Muscle of leg (tissue), 11 donors: ENCODE data around the gene PPP1R9A. TPM values are rescaled to one million over a fixed set of nuclear protein-coding genes. Genes with fewer than 3 reads are reported as not detected.
"Not testable (repeated sequence)": the region's sequence is repeated elsewhere in the genome, so short reads cannot be mapped to it uniquely, and the experiment has no call there.

Source experiments
- DNase-seq: peaks from one replicate; pipeline ENCODE4 v3.0.0; 2013
- H3K27ac ChIP-seq: one replicate; pipeline ENCODE4 v1.5.1; 2013; ENCODE audit warnings: mild to moderate bottlenecking, low read length, control low read depth
- H3K27me3 ChIP-seq: one replicate; pipeline ENCODE4 v1.6.1; 2013; ENCODE audit warnings: low read length; ENCODE audit not compliant: control insufficient read depth, insufficient read depth
- H3K36me3 ChIP-seq: one replicate; pipeline ENCODE4 v1.6.1; 2013; ENCODE audit warnings: low read length; ENCODE audit not compliant: control insufficient read depth, insufficient read depth
- H3K4me1 ChIP-seq: one replicate; pipeline ENCODE4 v1.6.1; 2013; ENCODE audit warnings: low read length; ENCODE audit not compliant: control insufficient read depth, insufficient read depth
- H3K4me3 ChIP-seq: one replicate; pipeline ENCODE4 v1.5.1; 2013; ENCODE audit warnings: low read length, control low read depth
- H3K9me3 ChIP-seq: replicated peaks from 2 replicates; pipeline ENCODE4 v1.6.1; 2013; ENCODE audit warnings: low read depth, low read length; ENCODE audit not compliant: control insufficient read depth
- WGBS: methylation state at CpG from one replicate; pipeline ENCODE4 v1.1.5; 2013; ENCODE audit warnings: missing lambda C conversion rate; ENCODE audit not compliant: insufficient coverage; 5-methylcytosine and 5-hydroxymethylcytosine counted together
- polyA plus RNA-seq, 8 donors: library from polyadenylated mRNA; unstranded; fragments of 120-200 nt; gene quantifications; one replicate each; pipeline versions ENCODE4 v1.2.1 to v1.2.3, GENCODE V29; 2013; ENCODE audit warnings: inconsistent platforms in 1 of 8, low replicate concordance in 1 of 8; ENCODE audit not compliant: insufficient read length in 8 of 8, insufficient read depth in 1 of 8
- total RNA-seq: library from RNA; stranded (reverse); fragments of 120-200 nt; gene quantifications from one replicate; pipeline ENCODE4 v1.2.4, GENCODE V29; 2013

The PPP1R9A gene
- total and polyA plus RNA-seq, 9 donors: 14.8 to 45.0 (median 19.8) TPM

- H3K27ac ChIP-seq, H3K4me1 ChIP-seq, H3K36me3 ChIP-seq, H3K4me3 ChIP-seq, DNase-seq, H3K9me3 ChIP-seq, H3K27me3 ChIP-seq: not testable (repeated sequence)
- 90% methylated on average over 3 of the region's 5 CpGs for WGBS
These were observed 92.2 kb downstream of the PPP1R9A start for GRCh38 chr7:94999601-95000000.

- no peak overlapping the region for H3K4me3 ChIP-seq
- no CpG with 5 or more reads among the region's 3 CpGs for WGBS
- H3K27ac ChIP-seq: no peak overlapping the region
- peaks cover 7% of the 10 kb centered on the region for H3K4me1 ChIP-seq
- no peaks in the 10 kb centered on the region for H3K27me3 ChIP-seq
- no peaks in the 10 kb centered on the region for H3K9me3 ChIP-seq
- H3K36me3 ChIP-seq: no peaks in the 10 kb centered on the region
- DNase-seq: no peak
These were observed 93.9 kb downstream of the PPP1R9A start for GRCh38 chr7:95001258-95001657.

- H3K4me3 ChIP-seq: no peak overlapping the region
- peaks cover 7% of the 10 kb centered on the region for H3K4me1 ChIP-seq
- WGBS: 84% methylated on average over 3 of the region's 5 CpGs
- H3K27ac ChIP-seq: no peak overlapping the region
- H3K36me3 ChIP-seq: no peaks in the 10 kb centered on the region
- H3K9me3 ChIP-seq: no peaks in the 10 kb centered on the region
- H3K27me3 ChIP-seq: no peaks in the 10 kb centered on the region
- no peak for DNase-seq
These were observed 94.6 kb downstream of the PPP1R9A start for GRCh38 chr7:95001815-95002561.

DNA sequence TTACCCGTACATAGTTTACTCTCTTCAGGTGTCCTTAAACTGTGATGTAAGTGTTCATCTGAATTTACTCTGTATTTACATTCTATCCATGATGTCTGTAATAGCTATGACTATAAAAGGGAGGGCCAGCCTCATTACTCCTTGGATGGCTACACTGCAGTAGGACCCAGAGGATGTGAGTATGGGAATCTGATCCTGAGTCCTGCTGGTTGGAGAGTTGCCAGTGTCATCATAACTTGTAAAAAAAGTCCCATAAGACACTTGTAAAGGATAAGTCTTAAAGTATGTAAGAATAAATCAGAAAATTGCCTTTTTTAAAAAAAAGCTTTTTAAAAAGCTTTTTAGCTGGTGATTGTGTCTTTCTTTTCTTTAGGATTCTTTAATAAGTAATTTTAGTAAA, 95.4 kb downstream of the PPP1R9A start:
- WGBS: no CpG with 5 or more reads among the region's 1 CpG
- DNase-seq: peak; percentile 72
- Histone ChIP-seq H3K36me3 (no peaks in the 10 kb centered on the region), H3K4me1 (peaks cover 3% of the 10 kb centered on the region), H3K27me3 (no peaks in the 10 kb centered on the region), H3K27ac (no peak overlapping the region), H3K4me3 (no peak overlapping the region), H3K9me3 (no peaks in the 10 kb centered on the region)

GRCh38 chr7:95004618-95005247, 97.3 kb downstream of the PPP1R9A start:
- Histone ChIP-seq H3K27me3 (no peaks in the 10 kb centered on the region), H3K9me3 (no peaks in the 10 kb centered on the region), H3K4me3 (no peak overlapping the region), H3K27ac (peak overlapping the region; percentile 74), H3K36me3 (no peaks in the 10 kb centered on the region), H3K4me1 (no peaks in the 10 kb centered on the region)
- WGBS: 57% methylated on average over 1 of the region's 6 CpGs
- peak; percentile 80 for DNase-seq

- Histone ChIP-seq H3K36me3 (no peaks in the 10 kb centered on the region), H3K4me1 (no peaks in the 10 kb centered on the region), H3K9me3 (no peaks in the 10 kb centered on the region), H3K27ac (no peak overlapping the region), H3K27me3 (no peaks in the 10 kb centered on the region), H3K4me3 (no peak overlapping the region)
- no peak for DNase-seq
- no CpG with 5 or more reads among the region's 5 CpGs for WGBS
These were observed 98.6 kb downstream of the PPP1R9A start for GRCh38 chr7:95006010-95006409.

DNA sequence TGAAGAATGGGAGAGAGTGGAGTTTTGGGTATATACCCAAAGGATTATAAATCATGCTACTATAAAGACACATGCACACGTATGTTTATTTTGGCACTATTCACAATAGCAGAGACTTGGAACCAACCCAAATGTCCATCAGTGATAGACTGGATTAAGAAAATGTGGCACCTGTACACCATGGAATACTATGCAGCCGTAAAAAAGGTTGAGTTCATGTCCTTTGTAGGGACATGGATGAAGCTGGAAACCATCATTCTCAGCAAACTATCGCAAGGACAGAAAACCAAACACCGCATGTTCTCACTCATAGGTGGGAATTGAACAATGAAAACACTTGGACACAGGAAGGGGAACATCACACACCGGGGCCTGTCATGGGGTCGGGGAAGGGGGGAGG, 101.4 kb downstream of the PPP1R9A start:
- not testable (repeated sequence) for H3K36me3 ChIP-seq, H3K9me3 ChIP-seq, H3K27me3 ChIP-seq, DNase-seq, H3K4me3 ChIP-seq, H3K27ac ChIP-seq, H3K4me1 ChIP-seq
- no CpG with 5 or more reads among the region's 6 CpGs for WGBS

GRCh38 chr7:95011146-95011928, 103.9 kb downstream of the PPP1R9A start:
- Histone ChIP-seq H3K27me3 (no peaks in the 10 kb centered on the region), H3K36me3 (no peaks in the 10 kb centered on the region), H3K4me3 (no peak overlapping the region), H3K27ac (no peak overlapping the region), H3K4me1 (no peaks in the 10 kb centered on the region), H3K9me3 (no peaks in the 10 kb centered on the region)
- no CpG with 5 or more reads among the region's 1 CpG for WGBS
- peak; percentile 75 for DNase-seq

- no peaks in the 10 kb centered on the region for H3K27me3 ChIP-seq
- WGBS: 59% methylated on average over 2 of the region's 4 CpGs
- no peak overlapping the region for H3K27ac ChIP-seq
- no peaks in the 10 kb centered on the region for H3K36me3 ChIP-seq
- no peak for DNase-seq
- no peaks in the 10 kb centered on the region for H3K4me1 ChIP-seq
- H3K4me3 ChIP-seq: no peak overlapping the region
- H3K9me3 ChIP-seq: no peaks in the 10 kb centered on the region
These were observed 104.6 kb downstream of the PPP1R9A start for GRCh38 chr7:95011995-95012394.

- no peaks in the 10 kb centered on the region for H3K9me3 ChIP-seq
- no peaks in the 10 kb centered on the region for H3K36me3 ChIP-seq
- no peak for DNase-seq
- 80% methylated on average over 1 of the region's 1 CpG for WGBS
- no peak overlapping the region for H3K4me3 ChIP-seq
- H3K27ac ChIP-seq: no peak overlapping the region
- H3K4me1 ChIP-seq: no peaks in the 10 kb centered on the region
- no peaks in the 10 kb centered on the region for H3K27me3 ChIP-seq
These were observed 110.6 kb downstream of the PPP1R9A start for GRCh38 chr7:95018021-95018420.
